HepG2 (cell line): ENCODE data around the gene CYBC1. TPM values are rescaled to one million over a fixed set of nuclear protein-coding genes. Genes with fewer than 3 reads are reported as not detected.

Experiments used
- CHD4 ChIP-seq: fragments of 200-600 bp; sonication (generic); IDR thresholded peaks from 2 replicates; pipeline ENCODE4 v1.7.0; 2017; ENCODE audit warnings: mild to moderate bottlenecking, low read length, borderline replicate concordance
- HHEX ChIP-seq: IDR thresholded peaks from 2 replicates; pipeline ENCODE4 v1.6.1; 2016; ENCODE audit warnings: control low read depth
- KLF12 ChIP-seq: sonication (generic); formaldehyde crosslinking; IDR thresholded peaks from 2 replicates; pipeline ENCODE4 v1.4.0; 2020; ENCODE audit warnings: missing genetic modification reagents, borderline replicate concordance
- MYNN ChIP-seq: sonication (generic); formaldehyde crosslinking; IDR thresholded peaks from 2 replicates; pipeline ENCODE4 v1.4.0; 2020; ENCODE audit warnings: mild to moderate bottlenecking, low read depth, missing genetic modification reagents
- NFKB2 ChIP-seq: sonication (generic); formaldehyde crosslinking; IDR thresholded peaks from 2 replicates; pipeline ENCODE4 v1.4.0; 2020; ENCODE audit warnings: missing genetic modification reagents, borderline replicate concordance
- POLR2AphosphoS2 ChIP-seq: IDR thresholded peaks from 2 replicates; pipeline ENCODE4 v1.6.1; 2011; ENCODE audit warnings: low read depth, low read length, improper control_type of control experiment
- WIZ ChIP-seq: sonication (generic); formaldehyde crosslinking; IDR thresholded peaks from 2 replicates; pipeline ENCODE4 v1.5.1; 2020; ENCODE audit warnings: mild to moderate bottlenecking, missing genetic modification reagents
- ZBTB20 ChIP-seq: sonication (generic); formaldehyde crosslinking; IDR thresholded peaks from 2 replicates; pipeline ENCODE4 v1.8.1; 2023; ENCODE audit warnings: missing genetic modification reagents, low read depth, mild to moderate bottlenecking, borderline replicate concordance
- ZC3H4 ChIP-seq: sonication (generic); formaldehyde crosslinking; IDR thresholded peaks from 2 replicates; pipeline ENCODE4 v1.4.0; 2020; ENCODE audit warnings: missing genetic modification reagents, borderline replicate concordance
- ZEB1 ChIP-seq: IDR thresholded peaks from 2 replicates; pipeline ENCODE4 v1.6.1; 2012; ENCODE audit warnings: mild to moderate bottlenecking, low read depth, inconsistent platforms; ENCODE audit not compliant: insufficient replicate concordance
- ZMAT3 ChIP-seq: sonication (generic); formaldehyde crosslinking; conservative IDR thresholded peaks from 2 replicates; pipeline ENCODE4 v1.7.0; 2021; ENCODE audit warnings: missing genetic modification reagents
- ZNF232 ChIP-seq: sonication (generic); formaldehyde crosslinking; IDR thresholded peaks from 2 replicates; pipeline ENCODE4 v1.4.0; 2020; ENCODE audit warnings: missing genetic modification reagents, borderline replicate concordance
- ZNF616 ChIP-seq: sonication (generic); formaldehyde crosslinking; IDR thresholded peaks from 2 replicates; pipeline ENCODE4 v1.5.0; 2020; ENCODE audit warnings: low read depth, mild to moderate bottlenecking, missing genetic modification reagents
- ZNF776 ChIP-seq: sonication (generic); formaldehyde crosslinking; IDR thresholded peaks from 2 replicates; pipeline ENCODE4 v1.4.0; 2020; ENCODE audit warnings: mild to moderate bottlenecking, missing genetic modification reagents
- ZNF777 ChIP-seq: sonication (generic); formaldehyde crosslinking; IDR thresholded peaks from 2 replicates; pipeline ENCODE4 v1.4.0; 2020; ENCODE audit warnings: missing genetic modification reagents
- polyA plus RNA-seq, 8 experiments: library from polyadenylated mRNA; depleted of rRNA in 3 of 8; stranded (reverse) in 7 of 8; unstranded in 1 of 8; fragments of >200 nt; fragmentation: Illumina TruSeq in 4 of 8; extraction: Trizol in 4 of 8; gene quantifications; 2 replicates each; pipeline versions ENCODE4 v1.2.1 to v1.2.3, GENCODE V29; 2011 to 2016; ENCODE audit warnings: low read depth in 4 of 8, missing spikeins in 1 of 8, mixed read lengths in 1 of 8; ENCODE audit not compliant: insufficient read depth in 1 of 8
- total RNA-seq, 5 experiments: library from RNA; depleted of rRNA; stranded (reverse); fragments of >200 nt; fragmentation: Illumina TruSeq; extraction: Trizol; gene quantifications; 2 replicates each; pipeline ENCODE4 v1.2.3, GENCODE V29; 2016; ENCODE audit warnings: low read depth in 1 of 5
- TF ChIP-seq, protein P1 (sequence below): sonication (generic); formaldehyde crosslinking; IDR thresholded peaks from 2 replicates; pipeline ENCODE4 v1.4.0; 2020; ENCODE audit warnings: mild to moderate bottlenecking, missing genetic modification reagents
- TF ChIP-seq, protein P2 (sequence below): fragments of 450-650 bp; IDR thresholded peaks from 2 replicates; pipeline ENCODE4 v1.6.1; 2017
- TF ChIP-seq, protein P3 (sequence below): sonication (generic); formaldehyde crosslinking; IDR thresholded peaks from 2 replicates; pipeline ENCODE4 v1.4.0; 2020; ENCODE audit warnings: low read depth, mild to moderate bottlenecking, missing genetic modification reagents
- TF ChIP-seq, protein P4 (sequence below): sonication (generic); formaldehyde crosslinking; IDR thresholded peaks from 2 replicates; pipeline ENCODE4 v1.9.0; 2021; ENCODE audit warnings: missing genetic modification reagents, borderline replicate concordance
- TF ChIP-seq, protein P5 (sequence below): sonication (generic); formaldehyde crosslinking; IDR thresholded peaks from 2 replicates; pipeline ENCODE4 v1.4.0; 2020; ENCODE audit warnings: mild to moderate bottlenecking, missing genetic modification reagents
- TF ChIP-seq, protein P6 (sequence below): sonication (generic); formaldehyde crosslinking; IDR thresholded peaks from 2 replicates; pipeline ENCODE4 v1.4.0; 2020; ENCODE audit warnings: mild to moderate bottlenecking, missing genetic modification reagents

Gene CYBC1
- total and polyA plus RNA-seq, 2 of the 13 experiments (the other 11 are each of a cell fraction or from before 2014, with no cell fraction given) = 43.4 to 44.1 TPM

DNA sequence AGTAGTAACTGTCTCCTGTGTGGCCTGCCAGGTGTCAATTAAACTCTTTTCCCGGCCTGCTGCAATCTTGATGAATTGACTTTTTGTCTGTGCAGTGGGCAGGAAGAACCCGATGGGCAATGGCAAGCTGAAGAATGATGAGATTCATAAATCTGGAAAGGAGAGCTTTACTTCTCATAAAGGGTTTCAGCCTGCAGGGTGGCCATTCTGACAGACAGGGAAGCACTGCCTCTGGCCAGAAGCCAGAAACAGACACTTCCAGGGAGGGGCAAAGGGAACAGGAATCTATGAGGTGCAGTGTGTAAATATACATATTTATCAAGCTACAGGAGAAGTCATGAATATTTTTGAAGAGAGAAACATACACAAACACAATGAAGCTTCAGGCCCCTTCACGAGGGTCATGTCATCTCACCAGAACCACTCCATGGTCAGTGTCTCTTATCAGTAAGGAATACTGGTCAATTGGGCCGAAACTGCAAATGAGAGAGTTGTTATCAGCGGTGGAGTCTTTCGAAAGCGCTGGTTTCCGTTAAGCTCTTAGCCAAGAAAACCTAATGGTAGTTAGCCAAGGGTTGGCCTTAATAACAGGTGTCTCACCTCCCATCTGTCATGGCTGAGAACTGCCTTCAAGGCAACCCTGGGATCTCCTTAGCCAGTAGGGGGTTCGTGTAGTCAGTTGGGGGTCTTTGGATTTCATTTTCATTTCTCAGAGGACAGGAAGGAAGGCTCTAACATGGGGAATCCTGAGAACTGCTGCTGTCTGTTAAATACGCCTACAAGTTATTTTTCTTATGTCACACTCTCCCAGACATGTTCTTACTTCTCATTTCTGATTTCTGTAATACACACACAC lies 6.7 kb upstream of the CYBC1 start (continued):
- TF ChIP-seq, protein P1, sequence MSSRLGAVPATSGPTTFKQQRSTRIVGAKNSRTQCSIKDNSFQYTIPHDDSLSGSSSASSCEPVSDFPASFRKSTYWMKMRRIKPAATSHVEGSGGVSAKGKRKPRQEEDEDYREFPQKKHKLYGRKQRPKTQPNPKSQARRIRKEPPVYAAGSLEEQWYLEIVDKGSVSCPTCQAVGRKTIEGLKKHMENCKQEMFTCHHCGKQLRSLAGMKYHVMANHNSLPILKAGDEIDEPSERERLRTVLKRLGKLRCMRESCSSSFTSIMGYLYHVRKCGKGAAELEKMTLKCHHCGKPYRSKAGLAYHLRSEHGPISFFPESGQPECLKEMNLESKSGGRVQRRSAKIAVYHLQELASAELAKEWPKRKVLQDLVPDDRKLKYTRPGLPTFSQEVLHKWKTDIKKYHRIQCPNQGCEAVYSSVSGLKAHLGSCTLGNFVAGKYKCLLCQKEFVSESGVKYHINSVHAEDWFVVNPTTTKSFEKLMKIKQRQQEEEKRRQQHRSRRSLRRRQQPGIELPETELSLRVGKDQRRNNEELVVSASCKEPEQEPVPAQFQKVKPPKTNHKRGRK (CRISPR knock-in tag) = no peak
- TF ChIP-seq POLR2AphosphoS2 (no peak), ZMAT3 (CRISPR knock-in tag) (no peak), MYNN (CRISPR knock-in tag) (no peak), HHEX (CRISPR knock-in tag) (no peak), ZNF616 (CRISPR knock-in tag) (no peak), ZBTB20 (CRISPR knock-in tag) (0 out of 2 replicates have a peak, but pooled peaks have one; percentile 8), CHD4 (no peak), NFKB2 (CRISPR knock-in tag) (no peak), ZNF232 (CRISPR knock-in tag) (no peak), ZC3H4 (CRISPR knock-in tag) (peak; percentile 96), KLF12 (no peak), ZEB1 (no peak), ZNF776 (CRISPR knock-in tag) (no peak), WIZ (0 out of 2 replicates have a peak, but pooled peaks have one; percentile 8), ZNF777 (no peak)
- TF ChIP-seq, protein P2, sequence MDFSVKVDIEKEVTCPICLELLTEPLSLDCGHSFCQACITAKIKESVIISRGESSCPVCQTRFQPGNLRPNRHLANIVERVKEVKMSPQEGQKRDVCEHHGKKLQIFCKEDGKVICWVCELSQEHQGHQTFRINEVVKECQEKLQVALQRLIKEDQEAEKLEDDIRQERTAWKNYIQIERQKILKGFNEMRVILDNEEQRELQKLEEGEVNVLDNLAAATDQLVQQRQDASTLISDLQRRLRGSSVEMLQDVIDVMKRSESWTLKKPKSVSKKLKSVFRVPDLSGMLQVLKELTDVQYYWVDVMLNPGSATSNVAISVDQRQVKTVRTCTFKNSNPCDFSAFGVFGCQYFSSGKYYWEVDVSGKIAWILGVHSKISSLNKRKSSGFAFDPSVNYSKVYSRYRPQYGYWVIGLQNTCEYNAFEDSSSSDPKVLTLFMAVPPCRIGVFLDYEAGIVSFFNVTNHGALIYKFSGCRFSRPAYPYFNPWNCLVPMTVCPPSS = no peak
- TF ChIP-seq, protein P3, sequence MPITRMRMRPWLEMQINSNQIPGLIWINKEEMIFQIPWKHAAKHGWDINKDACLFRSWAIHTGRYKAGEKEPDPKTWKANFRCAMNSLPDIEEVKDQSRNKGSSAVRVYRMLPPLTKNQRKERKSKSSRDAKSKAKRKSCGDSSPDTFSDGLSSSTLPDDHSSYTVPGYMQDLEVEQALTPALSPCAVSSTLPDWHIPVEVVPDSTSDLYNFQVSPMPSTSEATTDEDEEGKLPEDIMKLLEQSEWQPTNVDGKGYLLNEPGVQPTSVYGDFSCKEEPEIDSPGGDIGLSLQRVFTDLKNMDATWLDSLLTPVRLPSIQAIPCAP = no peak
- TF ChIP-seq, protein P4, sequence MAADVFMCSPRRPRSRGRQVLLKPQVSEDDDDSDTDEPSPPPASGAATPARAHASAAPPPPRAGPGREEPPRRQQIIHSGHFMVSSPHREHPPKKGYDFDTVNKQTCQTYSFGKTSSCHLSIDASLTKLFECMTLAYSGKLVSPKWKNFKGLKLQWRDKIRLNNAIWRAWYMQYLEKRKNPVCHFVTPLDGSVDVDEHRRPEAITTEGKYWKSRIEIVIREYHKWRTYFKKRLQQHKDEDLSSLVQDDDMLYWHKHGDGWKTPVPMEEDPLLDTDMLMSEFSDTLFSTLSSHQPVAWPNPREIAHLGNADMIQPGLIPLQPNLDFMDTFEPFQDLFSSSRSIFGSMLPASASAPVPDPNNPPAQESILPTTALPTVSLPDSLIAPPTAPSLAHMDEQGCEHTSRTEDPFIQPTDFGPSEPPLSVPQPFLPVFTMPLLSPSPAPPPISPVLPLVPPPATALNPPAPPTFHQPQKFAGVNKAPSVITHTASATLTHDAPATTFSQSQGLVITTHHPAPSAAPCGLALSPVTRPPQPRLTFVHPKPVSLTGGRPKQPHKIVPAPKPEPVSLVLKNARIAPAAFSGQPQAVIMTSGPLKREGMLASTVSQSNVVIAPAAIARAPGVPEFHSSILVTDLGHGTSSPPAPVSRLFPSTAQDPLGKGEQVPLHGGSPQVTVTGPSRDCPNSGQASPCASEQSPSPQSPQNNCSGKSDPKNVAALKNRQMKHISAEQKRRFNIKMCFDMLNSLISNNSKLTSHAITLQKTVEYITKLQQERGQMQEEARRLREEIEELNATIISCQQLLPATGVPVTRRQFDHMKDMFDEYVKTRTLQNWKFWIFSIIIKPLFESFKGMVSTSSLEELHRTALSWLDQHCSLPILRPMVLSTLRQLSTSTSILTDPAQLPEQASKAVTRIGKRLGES (CRISPR knock-in tag) = no peak
- TF ChIP-seq, protein P5, sequence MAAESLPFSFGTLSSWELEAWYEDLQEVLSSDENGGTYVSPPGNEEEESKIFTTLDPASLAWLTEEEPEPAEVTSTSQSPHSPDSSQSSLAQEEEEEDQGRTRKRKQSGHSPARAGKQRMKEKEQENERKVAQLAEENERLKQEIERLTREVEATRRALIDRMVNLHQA (CRISPR knock-in tag) = no peak
- TF ChIP-seq, protein P6, sequence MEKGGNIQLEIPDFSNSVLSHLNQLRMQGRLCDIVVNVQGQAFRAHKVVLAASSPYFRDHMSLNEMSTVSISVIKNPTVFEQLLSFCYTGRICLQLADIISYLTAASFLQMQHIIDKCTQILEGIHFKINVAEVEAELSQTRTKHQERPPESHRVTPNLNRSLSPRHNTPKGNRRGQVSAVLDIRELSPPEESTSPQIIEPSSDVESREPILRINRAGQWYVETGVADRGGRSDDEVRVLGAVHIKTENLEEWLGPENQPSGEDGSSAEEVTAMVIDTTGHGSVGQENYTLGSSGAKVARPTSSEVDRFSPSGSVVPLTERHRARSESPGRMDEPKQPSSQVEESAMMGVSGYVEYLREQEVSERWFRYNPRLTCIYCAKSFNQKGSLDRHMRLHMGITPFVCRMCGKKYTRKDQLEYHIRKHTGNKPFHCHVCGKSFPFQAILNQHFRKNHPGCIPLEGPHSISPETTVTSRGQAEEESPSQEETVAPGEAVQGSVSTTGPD (CRISPR knock-in tag) = no peak
